CD8-positive, alpha-beta memory T cell (primary cell): ENCODE data around the gene CTSA. TPM values are rescaled to one million over a fixed set of nuclear protein-coding genes. Genes with fewer than 3 reads are reported as not detected.
A peak's percentile ranks its signal among the peaks of the same experiment; 100 is the strongest.

ENCODE experiments used
- CTCF ChIA-PET: fragments of 350-600 bp; sonication (Branson Sonifier 250); formaldehyde crosslinking; loops from one replicate; lab custom pipeline; 2021; ENCODE audit warnings: antibody characterized with exemption; lab: Charles Lee
- POLR2A ChIA-PET: fragments of 350-600 bp; sonication (Branson Sonifier 250); formaldehyde crosslinking; loops from one replicate; lab custom pipeline; 2021; ENCODE audit warnings: antibody characterized with exemption; lab: Charles Lee
- DNase-seq, 5 donors: peaks; one replicate each; pipeline versions ENCODE4 v3.0.0 to v3.0.0-alpha.2; 2020 to 2022; ENCODE audit warnings: mixed read lengths in 1 of 5
- H3K27ac ChIP-seq: one replicate; pipeline ENCODE4 v1.7.0; 2013; ENCODE audit warnings: low read depth, mild to moderate bottlenecking, low read length, moderate library complexity
- H3K27me3 ChIP-seq: 2 replicates; pipeline ENCODE4 v1.7.0; 2013; ENCODE audit warnings: low read length, mild to moderate bottlenecking; ENCODE audit not compliant: insufficient read depth, poor library complexity, severe bottlenecking
- H3K36me3 ChIP-seq: 2 replicates; pipeline ENCODE4 v1.7.0; 2013; ENCODE audit warnings: mild to moderate bottlenecking, low read length, moderate library complexity; ENCODE audit not compliant: insufficient read depth
- H3K4me1 ChIP-seq: 2 replicates; pipeline ENCODE4 v1.7.0; 2013; ENCODE audit warnings: mild to moderate bottlenecking, low read length, moderate library complexity; ENCODE audit not compliant: insufficient read depth
- H3K4me3 ChIP-seq: 2 replicates; pipeline ENCODE4 v1.7.0; 2013; ENCODE audit warnings: mild to moderate bottlenecking, low read length
- H3K9me3 ChIP-seq: 2 replicates; pipeline ENCODE4 v1.7.0; 2013; ENCODE audit warnings: mild to moderate bottlenecking, low read length
- H3K27ac Mint-ChIP-seq, 8 donors: one replicate each; pipeline ENCODE4 v1.8.0; 2020 to 2021; ENCODE audit warnings: mixed read lengths in 8 of 8, mild to moderate bottlenecking in 6 of 8, inconsistent platforms in 3 of 8, moderate library complexity in 3 of 8
- H3K27me3 Mint-ChIP-seq, 2 donors: one replicate each; pipeline ENCODE4 v1.8.0; 2020 to 2021; ENCODE audit warnings: mixed read lengths in 2 of 2, mild to moderate bottlenecking in 1 of 2, moderate library complexity in 1 of 2
- H3K36me3 Mint-ChIP-seq, 3 donors: one replicate each; pipeline ENCODE4 v1.8.0; 2020 to 2021; ENCODE audit warnings: mixed read lengths in 3 of 3, inconsistent platforms in 1 of 3, mild to moderate bottlenecking in 1 of 3
- H3K4me1 Mint-ChIP-seq, 3 donors: one replicate each; pipeline ENCODE4 v1.8.0; 2020 to 2021; ENCODE audit warnings: mixed read lengths in 3 of 3, inconsistent platforms in 1 of 3, mild to moderate bottlenecking in 1 of 3
- H3K4me3 Mint-ChIP-seq, 7 donors: one replicate each; pipeline ENCODE4 v1.8.0; 2020 to 2021; ENCODE audit warnings: mixed read lengths in 7 of 7, mild to moderate bottlenecking in 6 of 7, moderate library complexity in 4 of 7, inconsistent platforms in 2 of 7
- H3K9me3 Mint-ChIP-seq, 5 donors: one replicate each; pipeline ENCODE4 v1.8.0; 2020 to 2022; ENCODE audit warnings: mixed read lengths in 5 of 5, mild to moderate bottlenecking in 3 of 5, moderate library complexity in 2 of 5, inconsistent platforms in 1 of 5
- polyA plus RNA-seq: library from polyadenylated mRNA; unstranded; fragments of 300-500 nt; fragmentation: Illumina TruSeq; gene quantifications from one replicate; pipeline ENCODE4 v1.2.3, GENCODE V29; 2021
- total RNA-seq, 2 experiments: library from RNA; stranded (reverse); gene quantifications; one replicate each; pipeline ENCODE4 v1.2.3, GENCODE V29; 2021

CTSA gene
- 10 to 100 TPM; 81.1 to 82.1 TPM for total RNA-seq
- 219 TPM for polyA plus RNA-seq

DNA sequence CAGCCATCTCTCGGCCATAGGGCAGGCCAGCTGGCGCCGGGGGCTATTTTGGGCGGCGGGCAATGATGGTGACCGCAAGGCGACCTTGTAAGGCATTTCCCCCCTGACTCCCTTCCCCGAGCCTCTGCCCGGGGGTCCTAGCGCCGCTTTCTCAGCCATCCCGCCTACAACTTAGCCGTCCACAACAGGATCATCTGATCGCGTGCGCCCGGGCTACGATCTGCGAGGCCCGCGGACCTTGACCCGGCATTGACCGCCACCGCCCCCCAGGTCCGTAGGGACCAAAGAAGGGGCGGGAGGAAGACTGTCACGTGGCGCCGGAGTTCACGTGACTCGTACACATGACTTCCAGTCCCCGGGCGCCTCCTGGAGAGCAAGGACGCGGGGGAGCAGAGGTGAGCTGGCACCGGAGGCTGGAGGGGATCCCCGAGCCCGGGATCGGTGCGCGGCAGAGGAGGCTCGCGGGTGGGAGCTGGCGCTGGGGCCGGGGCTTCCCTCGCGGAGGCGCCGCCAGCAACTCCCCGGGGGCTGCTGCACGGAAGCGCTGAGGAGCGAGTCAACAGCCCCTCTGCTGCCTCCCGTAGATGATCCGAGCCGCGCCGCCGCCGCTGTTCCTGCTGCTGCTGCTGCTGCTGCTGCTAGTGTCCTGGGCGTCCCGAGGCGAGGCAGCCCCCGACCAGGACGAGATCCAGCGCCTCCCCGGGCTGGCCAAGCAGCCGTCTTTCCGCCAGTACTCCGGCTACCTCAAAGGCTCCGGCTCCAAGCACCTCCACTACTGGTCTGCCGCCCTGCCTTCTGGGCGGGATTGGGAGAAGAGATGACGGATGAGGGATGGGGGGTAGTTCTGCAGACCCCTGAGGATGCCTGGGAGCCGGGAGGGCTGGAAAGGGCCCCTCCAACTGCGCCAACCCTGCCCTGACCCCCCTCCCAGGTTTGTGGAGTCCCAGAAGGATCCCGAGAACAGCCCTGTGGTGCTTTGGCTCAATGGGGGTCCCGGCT lies at the start of gene CTSA, which contains the start of gene NEURL2:
CTSA (plus strand) TSS at position 351 of the 999 bp plus-strand sequence; CDS start at position 585, 234 bp downstream.
NEURL2 (minus strand) TSS at position 224 of the 999 bp plus-strand sequence; CDS start at position 7, 217 bp downstream.
- peaks cover 29 to 47% (median 39%) of the 10 kb centered on the region in 3 donors for H3K4me1 Mint-ChIP-seq
- peaks cover 0 to 31% (median 4%) of the 10 kb centered on the region in 3 donors for H3K36me3 Mint-ChIP-seq
- H3K9me3 ChIP-seq: no peaks in the 10 kb centered on the region
- H3K9me3 Mint-ChIP-seq: no peaks in the 10 kb centered on the region
- peak within 1 kb of the TSS; percentile 83 to 97 (median 91) for H3K27ac Mint-ChIP-seq
- CTCF ChIA-PET: interaction anchor here (0.7 to 7.1 kb wide), 12 partner anchors 10 to 92 kb away, joined by 3 to 39 read pairs (median 4); partner anchors contain the start of genes PCIF1 and ZSWIM1
- no peaks in the 10 kb centered on the region for H3K36me3 ChIP-seq
- peak within 1 kb of the TSS; percentile 53 for H3K27ac ChIP-seq
- H3K4me3 ChIP-seq: peak within 1 kb of the TSS; percentile 85
- POLR2A ChIA-PET: interaction anchor here (1.0 to 2.6 kb wide), 7 partner anchors 10 to 80 kb away, joined by 3 to 28 read pairs (median 8); partner anchors contain the start of genes PCIF1, ZNF335 and ZSWIM1
- H3K4me3 Mint-ChIP-seq: peak within 1 kb of the TSS; percentile 87 to 95 (median 92)
- H3K4me1 ChIP-seq: peaks cover 23% of the 10 kb centered on the region
- H3K27me3 ChIP-seq: no peaks in the 10 kb centered on the region
- peak; percentile 77 to 90 (median 81) for DNase-seq
- H3K27me3 Mint-ChIP-seq: no peaks in the 10 kb centered on the region

DNA sequence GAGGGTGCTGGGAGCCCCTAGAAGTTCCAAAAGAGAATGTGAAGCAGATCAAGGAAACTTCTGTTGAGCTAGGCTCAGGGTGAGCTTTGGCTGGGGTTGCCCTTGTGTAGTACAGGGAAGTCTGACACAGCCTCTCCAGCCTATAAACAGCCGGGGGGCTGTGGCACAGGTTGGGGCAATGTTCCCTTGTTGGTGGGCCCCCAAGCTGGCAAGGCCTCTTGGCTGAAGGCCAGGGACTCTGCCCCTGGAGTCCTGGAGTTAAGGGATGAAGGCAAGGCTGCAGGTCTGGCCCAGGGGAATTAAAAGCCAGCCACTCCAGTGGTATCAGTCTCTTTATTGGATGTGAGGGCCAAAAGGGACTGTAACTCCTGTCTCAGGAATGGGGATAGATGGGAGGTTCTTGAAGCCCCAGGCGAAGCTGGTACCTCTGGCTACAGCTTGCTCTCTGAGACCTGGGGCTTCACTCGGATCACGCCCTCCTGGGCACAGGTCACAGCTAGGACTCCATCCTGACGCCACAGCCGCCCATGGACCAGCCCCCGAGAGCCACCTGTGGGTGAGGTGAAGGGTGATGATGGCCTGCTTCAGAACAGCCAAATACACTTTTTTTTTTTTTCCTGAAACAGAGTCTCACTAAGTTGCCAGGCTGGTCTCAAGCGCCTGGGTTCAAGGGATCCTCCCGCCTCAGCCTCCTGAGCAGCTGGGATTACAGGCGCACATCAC lies 49.6 kb upstream of the CTSA start:
- Mint-ChIP-seq H3K27ac (no peak overlapping the region), H3K36me3 (peaks cover 0 to 56% (median 4%) of the 10 kb centered on the region in 3 donors), H3K4me3 (no peak overlapping the region), H3K4me1 (peaks cover 0 to 9% (median 5%) of the 10 kb centered on the region in 3 donors), H3K27me3 (no peaks in the 10 kb centered on the region), H3K9me3 (no peaks in the 10 kb centered on the region)
- ChIA-PET CTCF (interaction anchor here (1.0 kb wide), 2 partner anchors 13 to 72 kb away, joined by 3 read pairs; no protein-coding TSS in a partner anchor), POLR2A (no interaction called here)
- Histone ChIP-seq H3K9me3 (no peaks in the 10 kb centered on the region), H3K4me1 (no peaks in the 10 kb centered on the region), H3K27ac (no peak overlapping the region), H3K36me3 (peaks cover 32% of the 10 kb centered on the region), H3K4me3 (no peak overlapping the region), H3K27me3 (no peaks in the 10 kb centered on the region)
- no peak for DNase-seq

DNA sequence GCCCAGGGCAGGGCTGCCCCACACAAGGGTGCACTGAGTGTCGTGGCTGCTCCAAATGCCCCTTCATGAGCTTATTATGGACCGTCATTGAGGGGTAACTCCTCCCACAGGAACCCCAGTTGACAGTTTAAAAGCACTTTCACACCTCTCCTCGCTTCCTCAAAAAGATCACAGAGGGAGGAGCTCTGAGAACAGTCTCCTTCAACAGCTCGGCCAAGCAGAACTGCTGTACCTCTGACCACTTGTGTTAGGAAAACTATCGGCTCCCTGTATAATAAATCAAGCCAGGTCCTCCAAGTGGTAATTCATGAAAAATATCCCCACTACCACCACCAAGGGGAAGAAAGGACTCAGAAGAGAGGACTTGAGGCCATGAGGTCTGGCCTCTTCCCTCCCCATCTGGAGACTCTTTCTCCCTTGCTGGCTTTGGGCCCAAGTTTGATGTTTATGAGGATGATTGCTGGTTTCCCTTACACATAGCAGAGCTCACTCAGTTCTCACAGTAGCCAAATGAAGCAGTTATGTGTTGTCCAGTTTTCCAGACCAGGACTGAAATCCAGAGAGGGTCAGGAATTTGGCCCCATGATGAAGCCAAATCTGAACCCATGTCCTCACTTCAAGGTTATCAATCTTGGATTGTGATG lies 48.8 kb upstream of the CTSA start:
- Mint-ChIP-seq H3K4me1 (peaks cover 0 to 9% (median 5%) of the 10 kb centered on the region in 3 donors), H3K36me3 (peaks cover 0 to 61% (median 4%) of the 10 kb centered on the region in 3 donors), H3K27ac (peak overlapping the region in 5 of 8 donors; percentile 17 to 72 (median 64)), H3K27me3 (no peaks in the 10 kb centered on the region), H3K4me3 (no peak overlapping the region), H3K9me3 (no peaks in the 10 kb centered on the region)
- Histone ChIP-seq H3K4me3 (no peak overlapping the region), H3K4me1 (no peaks in the 10 kb centered on the region), H3K9me3 (no peaks in the 10 kb centered on the region), H3K27me3 (no peaks in the 10 kb centered on the region), H3K27ac (no peak overlapping the region), H3K36me3 (peaks cover 34% of the 10 kb centered on the region)
- CTCF ChIA-PET: interaction anchor here (1.0 kb wide), 1 partner anchor 73 kb away, joined by 3 read pairs; no protein-coding TSS in a partner anchor
- POLR2A ChIA-PET: no interaction called here
- DNase-seq: no peak

DNA sequence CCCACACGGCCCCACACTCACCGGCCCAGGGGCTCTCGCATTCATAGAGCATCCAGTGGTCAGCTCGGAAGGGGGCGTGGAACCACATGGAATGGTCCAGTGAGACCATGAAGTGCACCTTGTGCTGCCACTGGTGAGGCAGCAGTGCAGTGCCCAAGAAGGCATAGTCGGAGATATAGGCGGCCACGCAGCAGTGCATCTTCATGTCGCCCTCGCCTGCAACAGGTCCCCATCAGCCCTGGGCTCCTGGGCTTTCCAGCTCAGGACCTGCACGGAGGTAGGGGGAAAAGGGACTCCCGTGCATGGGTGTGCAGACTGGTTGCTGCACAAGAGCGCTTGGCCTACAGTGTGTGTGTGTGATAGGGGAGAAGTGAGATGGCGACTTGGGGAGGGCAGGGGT lies 47.6 kb upstream of the CTSA start:
- POLR2A ChIA-PET: no interaction called here
- no peaks in the 10 kb centered on the region for H3K9me3 Mint-ChIP-seq

DNA sequence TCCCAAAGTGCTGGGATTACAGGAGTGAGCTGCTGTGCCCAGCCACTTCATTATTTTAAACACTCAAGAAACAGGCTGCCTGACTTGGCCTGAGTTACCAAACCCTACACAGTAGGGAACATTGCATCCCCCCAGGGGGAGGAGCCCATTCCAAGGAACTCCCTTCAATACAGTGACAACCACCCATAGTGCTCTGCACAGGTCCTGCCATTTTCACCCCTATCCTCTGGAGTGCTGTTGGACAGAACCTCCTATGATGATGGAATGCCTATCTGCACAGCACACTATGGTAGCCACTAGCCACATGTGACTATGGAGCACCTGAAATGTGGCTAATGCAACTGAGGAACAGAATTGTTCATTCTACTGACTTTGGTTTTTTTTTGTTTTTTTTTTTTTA lies 45.7 kb upstream of the CTSA start:
- H3K27ac ChIP-seq: no peak overlapping the region
- H3K27me3 ChIP-seq: no peaks in the 10 kb centered on the region
- H3K27ac Mint-ChIP-seq: no peak overlapping the region
- H3K36me3 Mint-ChIP-seq: peaks cover 3 to 73% (median 7%) of the 10 kb centered on the region in 3 donors
- ChIA-PET POLR2A (no interaction called here), CTCF (no interaction called here)
- H3K4me1 ChIP-seq: no peaks in the 10 kb centered on the region
- H3K4me3 Mint-ChIP-seq: no peak overlapping the region
- H3K4me3 ChIP-seq: no peak overlapping the region
- H3K27me3 Mint-ChIP-seq: no peaks in the 10 kb centered on the region
- DNase-seq: no peak
- no peaks in the 10 kb centered on the region for H3K9me3 ChIP-seq
- peaks cover 37% of the 10 kb centered on the region for H3K36me3 ChIP-seq
- no peaks in the 10 kb centered on the region for H3K9me3 Mint-ChIP-seq
- H3K4me1 Mint-ChIP-seq: peaks cover 2 to 15% (median 9%) of the 10 kb centered on the region in 3 donors

More for the DNA sequence above, 47.6 kb upstream of the CTSA start:
- CTCF ChIA-PET: interaction anchor here (1.4 kb wide), 1 partner anchor 9 kb away, joined by 3 read pairs; no protein-coding TSS in a partner anchor
- no peaks in the 10 kb centered on the region for H3K9me3 ChIP-seq
- no peak for DNase-seq
- no peak overlapping the region for H3K4me3 ChIP-seq
- Mint-ChIP-seq H3K27me3 (no peaks in the 10 kb centered on the region), H3K36me3 (peaks cover 0 to 69% (median 4%) of the 10 kb centered on the region in 3 donors), H3K27ac (peak overlapping the region in 4 of 8 donors; percentile 21 to 71 (median 51)), H3K4me1 (peaks cover 0 to 9% (median 6%) of the 10 kb centered on the region in 3 donors), H3K4me3 (no peak overlapping the region)
- H3K27ac ChIP-seq: no peak overlapping the region
- no peaks in the 10 kb centered on the region for H3K4me1 ChIP-seq
- H3K27me3 ChIP-seq: no peaks in the 10 kb centered on the region
- peaks cover 36% of the 10 kb centered on the region for H3K36me3 ChIP-seq

DNA sequence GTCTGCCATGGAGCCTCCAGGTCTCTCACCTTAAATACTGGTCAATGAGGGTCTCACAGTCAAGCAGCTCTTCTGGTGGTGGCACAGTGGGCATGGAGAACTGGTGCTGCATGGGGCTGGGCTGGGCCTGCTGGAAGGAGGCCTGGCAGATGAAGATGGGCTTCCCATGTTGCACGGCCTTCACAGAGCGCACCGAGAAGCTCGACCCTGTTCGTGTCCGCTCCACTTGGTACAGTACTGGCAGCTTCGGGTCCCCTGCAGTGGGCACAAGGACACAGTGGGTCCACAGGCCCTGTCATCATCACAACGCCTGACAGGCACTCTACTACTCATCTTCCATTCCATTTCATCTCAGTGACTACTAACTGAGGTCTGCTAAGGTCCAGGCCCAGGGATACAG lies 42.7 kb upstream of the CTSA start:
- H3K27ac Mint-ChIP-seq: peak overlapping the region in 2 of 8 donors; percentile 73 to 90

DNA sequence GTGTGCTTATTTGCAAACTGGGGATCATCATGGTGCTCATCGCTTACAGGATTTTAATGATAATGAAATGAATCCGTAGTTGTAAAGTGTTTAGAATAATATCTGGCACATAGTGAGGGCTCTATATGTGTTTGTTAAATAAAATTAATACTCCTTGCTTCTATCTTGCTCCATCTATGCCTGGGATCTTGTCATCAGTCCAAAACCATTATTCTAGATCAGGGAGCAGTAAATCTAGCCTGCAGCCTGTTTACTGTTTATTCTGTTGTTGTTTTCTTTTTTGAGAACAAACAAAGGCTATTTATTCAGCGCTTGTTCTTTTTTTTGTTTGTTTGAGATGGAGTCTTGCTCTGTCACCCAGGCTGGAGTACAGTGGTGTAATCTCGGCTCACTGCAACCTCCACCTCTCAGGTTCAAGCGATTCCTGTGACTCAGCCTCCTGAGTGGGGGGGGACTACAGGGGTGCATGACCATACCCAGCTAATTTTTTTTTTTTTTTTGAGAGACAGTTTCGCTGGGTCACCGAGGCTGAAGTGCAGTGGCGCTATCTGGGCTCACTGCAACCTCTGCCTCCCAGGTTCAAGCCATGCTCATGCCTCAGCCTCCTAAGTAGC lies 42.1 kb upstream of the CTSA start:
- no peaks in the 10 kb centered on the region for H3K4me1 ChIP-seq
- ChIA-PET CTCF (no interaction called here), POLR2A (no interaction called here)
- no peak overlapping the region for H3K4me3 ChIP-seq
- no peak overlapping the region for H3K27ac ChIP-seq
- H3K27me3 ChIP-seq: no peaks in the 10 kb centered on the region
- Mint-ChIP-seq H3K4me3 (no peak overlapping the region), H3K36me3 (peaks cover 7 to 76% (median 15%) of the 10 kb centered on the region in 3 donors), H3K27me3 (no peaks in the 10 kb centered on the region), H3K9me3 (no peaks in the 10 kb centered on the region), H3K27ac (peak overlapping the region in 1 of 8 donors; percentile 90), H3K4me1 (peaks cover 9 to 26% (median 14%) of the 10 kb centered on the region in 3 donors)
- DNase-seq: no peak
- H3K36me3 ChIP-seq: peaks cover 33% of the 10 kb centered on the region
- no peaks in the 10 kb centered on the region for H3K9me3 ChIP-seq

More for the DNA sequence above, 42.7 kb upstream of the CTSA start:
- H3K4me3 ChIP-seq: no peak overlapping the region
- Mint-ChIP-seq H3K4me1 (peaks cover 3 to 19% (median 7%) of the 10 kb centered on the region in 3 donors), H3K27me3 (no peaks in the 10 kb centered on the region), H3K9me3 (no peaks in the 10 kb centered on the region), H3K4me3 (no peak overlapping the region), H3K36me3 (peaks cover 7 to 76% (median 13%) of the 10 kb centered on the region in 3 donors)
- no peaks in the 10 kb centered on the region for H3K27me3 ChIP-seq
- no peak overlapping the region for H3K27ac ChIP-seq
- ChIA-PET CTCF (no interaction called here), POLR2A (no interaction called here)
- no peaks in the 10 kb centered on the region for H3K9me3 ChIP-seq
- DNase-seq: no peak
- H3K4me1 ChIP-seq: no peaks in the 10 kb centered on the region
- H3K36me3 ChIP-seq: peaks cover 37% of the 10 kb centered on the region
